Activated naive CD4-positive, alpha-beta T cell treated with anti-CD3 and anti-CD28 coated beads, Interleukin-2, amount 10 ng/mL, durations not matched to agents 5 hours and 36 hours (primary cell): ENCODE measurements around the gene LRRC46. TPM values are rescaled to one million over a fixed set of nuclear protein-coding genes. Genes with fewer than 3 reads are reported as not detected.

Experiments used
- total RNA-seq, 2 experiments: library from RNA; stranded (reverse); gene quantifications; one replicate each; pipeline ENCODE4 v1.2.3, GENCODE V29; 2021

The LRRC46 gene
- under 1 TPM; 0.53 to 0.63 TPM for total RNA-seq

DNA sequence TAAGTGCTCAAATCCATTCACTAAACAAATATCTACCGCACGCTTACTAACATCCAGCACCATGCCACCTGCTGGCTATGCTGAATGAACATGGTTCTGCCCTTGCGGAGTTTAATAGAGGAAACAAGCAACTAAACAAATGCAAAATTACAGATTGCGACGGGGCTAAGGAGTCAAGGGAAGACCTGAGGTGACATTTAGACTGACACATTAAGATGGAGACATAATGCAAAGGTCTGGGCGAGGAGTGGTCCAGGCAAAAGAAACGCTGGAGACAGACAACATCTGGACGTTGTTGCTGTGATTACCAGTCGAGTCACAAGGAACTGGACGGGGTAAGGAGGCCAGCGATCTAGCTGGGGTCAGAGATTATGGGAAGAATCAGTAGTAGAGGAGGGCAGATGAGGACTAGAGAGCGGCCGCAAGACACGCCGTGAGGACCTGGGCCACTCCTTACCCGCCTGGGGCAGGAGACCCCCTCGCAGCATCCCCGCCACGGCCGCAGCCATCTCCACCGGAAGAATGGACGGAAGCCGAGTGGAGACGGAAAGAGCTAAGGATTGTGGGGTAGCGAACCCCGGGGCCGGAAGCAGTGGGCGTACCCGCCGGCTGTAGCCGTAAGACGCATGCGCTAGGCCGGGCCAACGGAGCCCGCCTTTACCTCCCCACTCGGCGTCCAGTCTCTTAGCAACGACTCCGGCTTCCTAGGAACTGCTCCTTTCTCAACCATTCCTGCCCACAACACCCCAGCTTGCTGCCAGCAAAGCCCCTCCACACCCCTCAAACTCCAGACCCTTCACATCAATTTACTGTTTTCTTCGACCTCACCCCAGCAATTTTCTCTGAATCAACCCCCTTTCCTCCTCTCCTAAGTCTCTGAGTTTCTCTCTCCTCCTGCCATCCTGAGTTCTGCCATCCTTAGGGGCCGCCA lies at the start of gene LRRC46, which contains the start of gene MRPL10:
Gene LRRC46, plus strand, starts transcription at position 668 of the 931 bp plus-strand sequence. CDS start 320 bp downstream, outside the sequence.
Gene MRPL10, minus strand, starts transcription at position 539 of the 931 bp plus-strand sequence. Its CDS starts 30 bp downstream, at position 509.

DNA sequence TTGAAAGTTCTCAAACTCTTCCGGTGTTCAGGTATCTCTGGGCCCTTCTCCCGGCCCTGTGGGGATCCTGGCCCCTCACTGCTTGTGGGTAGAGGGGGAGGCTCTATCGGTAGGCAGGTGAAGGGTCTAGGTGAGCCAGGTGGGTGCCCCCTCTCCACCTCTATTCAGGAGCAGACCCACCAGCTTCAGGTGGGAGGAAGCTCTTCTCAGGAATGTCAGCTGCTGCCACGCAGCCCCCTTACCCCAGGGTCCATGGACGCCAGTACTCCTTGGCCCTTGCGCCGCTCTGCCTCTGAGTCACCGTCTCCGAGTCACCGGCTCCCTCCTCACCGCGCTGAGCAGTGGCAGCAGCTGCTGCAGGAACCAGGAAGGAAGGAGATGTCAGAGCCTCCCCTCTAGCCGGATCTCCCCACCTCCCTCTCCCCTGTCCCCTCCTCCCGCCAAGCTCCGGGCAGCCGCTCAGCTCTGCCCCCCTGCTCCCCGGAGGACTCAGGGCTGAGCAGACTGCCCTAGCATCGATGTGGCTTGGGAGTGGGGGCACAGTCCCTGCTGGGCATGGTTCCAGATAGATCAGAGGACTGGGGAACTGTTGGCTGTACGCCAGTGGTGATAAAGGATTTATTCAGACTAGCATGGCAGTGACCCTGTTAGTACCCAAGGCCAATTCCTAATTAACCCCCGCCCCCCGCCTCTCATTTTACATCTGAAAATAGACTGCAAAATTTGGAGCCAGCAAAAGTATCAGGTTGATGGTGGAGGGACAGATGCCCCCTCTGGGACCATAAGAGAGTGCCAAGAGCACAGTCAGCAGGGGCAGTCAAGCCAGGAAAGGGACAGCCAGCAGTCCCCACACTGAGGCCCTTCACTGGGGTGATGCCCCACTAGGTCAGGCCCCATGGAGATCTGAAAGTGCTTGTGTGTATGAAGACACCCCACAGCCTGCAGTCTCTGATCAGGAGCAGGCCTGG lies 9.8 kb upstream of the LRRC46 start, which contains the start of gene OSBPL7:
Gene OSBPL7, minus strand, starts transcription at position 371 of the 968 bp plus-strand sequence. CDS start 1,516 bp downstream, outside the sequence.

DNA sequence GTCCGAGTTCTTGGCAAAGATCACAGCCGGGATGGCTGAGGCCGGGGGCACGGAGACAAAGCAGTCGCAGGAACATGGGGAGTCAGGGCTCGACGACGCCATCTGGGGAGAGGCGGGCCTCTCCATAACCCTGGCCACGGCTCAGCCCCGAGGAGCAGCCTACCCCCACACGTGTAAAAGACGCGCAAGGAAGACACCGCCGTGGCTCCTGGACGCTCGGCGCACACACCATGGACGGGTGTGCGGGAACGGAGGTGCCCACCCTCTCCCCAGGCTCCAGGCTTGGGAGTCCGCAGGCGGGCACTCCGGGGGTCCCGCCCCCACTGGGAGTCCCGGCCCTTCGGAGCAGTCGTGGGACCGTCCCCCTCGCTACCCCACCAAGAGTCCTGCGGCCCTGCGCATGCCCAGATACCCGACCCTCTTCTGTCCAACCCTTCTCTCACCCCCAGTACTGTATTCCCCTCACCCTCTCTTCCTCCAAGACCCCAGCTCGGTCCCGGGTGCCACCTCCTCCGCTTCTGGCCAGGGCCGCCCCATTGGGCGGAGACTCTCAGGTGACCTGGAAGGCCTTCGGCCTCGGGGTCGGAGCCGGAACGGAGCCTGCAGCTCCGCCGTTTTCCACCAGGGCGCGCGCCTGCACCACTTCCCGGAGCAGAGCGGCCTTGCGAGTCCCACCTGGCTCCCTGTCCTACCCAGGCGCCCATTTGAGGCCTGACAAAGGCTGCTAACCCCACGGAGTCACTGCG lies 9.4 kb downstream of the LRRC46 start, which contains the start of gene SCRN2:
Gene SCRN2, minus strand, starts transcription at position 532 of the 746 bp plus-strand sequence. Its CDS starts 430 bp downstream, at position 102.

DNA sequence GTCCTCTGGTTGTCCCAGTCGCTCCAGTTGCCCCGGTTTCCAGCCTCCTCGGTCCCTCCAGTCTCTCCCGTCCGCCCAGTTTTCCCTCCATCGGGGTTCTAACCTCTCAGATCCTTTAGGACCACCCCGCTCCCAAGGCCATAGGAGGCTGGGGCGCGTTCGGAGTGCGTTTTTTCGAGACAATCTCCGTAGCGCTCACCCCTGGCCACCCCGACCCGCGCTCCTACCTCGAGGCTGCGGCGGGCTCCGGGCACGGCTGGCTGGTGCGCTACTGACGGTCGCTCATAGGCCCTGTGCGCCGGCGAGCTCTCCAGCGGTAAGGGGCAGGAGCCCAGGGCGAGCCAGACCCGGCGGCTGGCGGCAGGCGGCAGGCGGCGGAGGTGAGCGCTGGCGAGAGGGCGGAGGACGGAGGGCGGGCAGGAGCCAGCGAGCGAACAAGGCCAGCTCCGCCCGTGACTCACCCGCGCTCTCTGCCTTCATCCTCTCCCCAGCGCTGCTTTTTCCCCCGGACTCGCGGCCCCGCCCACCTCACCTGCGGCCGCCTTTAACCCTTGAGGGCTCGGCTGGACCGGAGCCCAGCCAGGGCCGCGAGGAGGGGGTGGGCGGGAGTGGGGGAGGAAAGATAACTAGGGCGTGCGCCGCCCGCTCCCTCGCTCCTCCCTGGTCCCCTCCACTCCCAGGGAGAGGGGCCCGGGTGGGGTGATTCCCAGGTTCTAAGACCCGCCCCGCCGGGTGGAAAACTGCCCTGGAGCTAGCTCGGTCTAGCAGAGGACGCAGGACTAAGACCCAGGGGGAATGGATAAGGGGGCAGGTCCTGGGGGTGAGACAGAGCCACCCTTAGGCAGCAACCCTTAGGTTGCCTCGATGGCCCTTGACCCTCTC lies 19.5 kb downstream of the LRRC46 start, which contains the start of gene SP6:
Gene SP6, minus strand, starts transcription at position 472 of the 882 bp plus-strand sequence. CDS start 2,734 bp downstream, outside the sequence.

Other genes with a start within 250 kb of the LRRC46 start
- 100 to 1,000 TPM; 305 to 312 TPM for gene KPNB1, start 181.8 kb upstream of the LRRC46 start, total RNA-seq
- gene TBKBP1, start 137.5 kb upstream of the LRRC46 start, total RNA-seq: 1 to 10 TPM; 7.5 to 7.6 TPM
- 10 to 100 TPM; 10.8 to 11.8 TPM for gene TBX21, start 98.4 kb upstream of the LRRC46 start, total RNA-seq
- gene OSBPL7, start 9.9 kb upstream of the LRRC46 start, total RNA-seq: 10 to 100 TPM; 31.2 to 35.6 TPM
- 10 to 100 TPM; 42.1 to 43.2 TPM for gene MRPL10, start 129 bp upstream of the LRRC46 start, total RNA-seq
- 10 to 100 TPM; 29.0 to 29.7 TPM for gene SCRN2, start 9.6 kb downstream of the LRRC46 start, total RNA-seq
- under 1 TPM; 0.12 to 0.13 TPM for gene SP6, start 19.5 kb downstream of the LRRC46 start, total RNA-seq
- gene SP2, start 64.6 kb downstream of the LRRC46 start, total RNA-seq: 10 to 100 TPM; 27.7 to 27.8 TPM
- 10 to 100 TPM; 24.5 to 25.9 TPM for gene PNPO, start 109.9 kb downstream of the LRRC46 start, total RNA-seq
- not detected for gene PRR15L, start 126.2 kb downstream of the LRRC46 start, total RNA-seq
- gene CDK5RAP3, start 139.4 kb downstream of the LRRC46 start, total RNA-seq: 100 to 1,000 TPM; 203 to 218 TPM
- gene COPZ2, start 206.1 kb downstream of the LRRC46 start, total RNA-seq: 1 to 10 TPM; 4.4 to 5.9 TPM
- 10 to 100 TPM; 50.8 to 63.5 TPM for gene NFE2L1, start 216.7 kb downstream of the LRRC46 start, total RNA-seq